22Rv1 (cell line): ENCODE measurements around the gene NEB.

Source experiments
- ZFX ChIP-seq: fragments of 450-650 bp; IDR thresholded peaks from 2 replicates; pipeline ENCODE4 v1.6.1; 2017; ENCODE audit warnings: antibody characterized with exemption, borderline replicate concordance
- TF ChIP-seq, protein P1 (sequence below): fragments of 450-650 bp; IDR thresholded peaks from 2 replicates; pipeline ENCODE4 v1.5.1; 2017; ENCODE audit warnings: mild to moderate bottlenecking

DNA sequence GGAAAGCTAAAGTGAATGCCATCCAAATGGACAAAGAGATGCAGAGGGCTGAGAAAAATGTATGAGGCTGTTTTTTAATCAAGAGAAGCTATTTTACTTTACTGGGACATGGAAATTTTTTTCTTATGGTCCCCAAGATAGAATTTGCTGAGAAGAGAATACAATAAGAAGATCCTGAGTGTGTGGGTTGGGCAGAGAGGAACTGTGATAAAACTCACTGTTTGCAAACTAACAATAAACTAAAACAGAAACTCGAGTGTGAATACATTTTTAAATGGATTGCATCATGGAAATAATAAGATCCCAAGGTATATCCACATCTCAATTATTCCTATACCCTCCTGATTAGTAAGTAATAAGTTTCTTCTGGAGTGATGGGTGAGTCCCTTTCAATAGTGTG is 4.4 kb downstream of the NEB start:
- TF ChIP-seq, protein P1, sequence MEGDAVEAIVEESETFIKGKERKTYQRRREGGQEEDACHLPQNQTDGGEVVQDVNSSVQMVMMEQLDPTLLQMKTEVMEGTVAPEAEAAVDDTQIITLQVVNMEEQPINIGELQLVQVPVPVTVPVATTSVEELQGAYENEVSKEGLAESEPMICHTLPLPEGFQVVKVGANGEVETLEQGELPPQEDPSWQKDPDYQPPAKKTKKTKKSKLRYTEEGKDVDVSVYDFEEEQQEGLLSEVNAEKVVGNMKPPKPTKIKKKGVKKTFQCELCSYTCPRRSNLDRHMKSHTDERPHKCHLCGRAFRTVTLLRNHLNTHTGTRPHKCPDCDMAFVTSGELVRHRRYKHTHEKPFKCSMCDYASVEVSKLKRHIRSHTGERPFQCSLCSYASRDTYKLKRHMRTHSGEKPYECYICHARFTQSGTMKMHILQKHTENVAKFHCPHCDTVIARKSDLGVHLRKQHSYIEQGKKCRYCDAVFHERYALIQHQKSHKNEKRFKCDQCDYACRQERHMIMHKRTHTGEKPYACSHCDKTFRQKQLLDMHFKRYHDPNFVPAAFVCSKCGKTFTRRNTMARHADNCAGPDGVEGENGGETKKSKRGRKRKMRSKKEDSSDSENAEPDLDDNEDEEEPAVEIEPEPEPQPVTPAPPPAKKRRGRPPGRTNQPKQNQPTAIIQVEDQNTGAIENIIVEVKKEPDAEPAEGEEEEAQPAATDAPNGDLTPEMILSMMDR, result no peak
- no peak for TF ChIP-seq ZFX
